Forelimb muscle (tissue), 1 donor: Measurements from ENCODE around the gene TMEM178B. TPM values are rescaled to one million over a fixed set of nuclear protein-coding genes. Genes with fewer than 3 reads are reported as not detected.

Experiments used
- DNase-seq: peaks from one replicate; pipeline ENCODE4 v3.0.0-alpha.2; 2013; ENCODE audit warnings: low read depth
- polyA plus RNA-seq: library from polyadenylated mRNA; unstranded; fragments of 120-200 nt; gene quantifications from one replicate; pipeline ENCODE4 v1.2.1, GENCODE V29; 2013; ENCODE audit not compliant: insufficient read length

The TMEM178B gene
- polyA plus RNA-seq, 1 donor: 0.43 TPM

- DNase-seq: no peak
Measured at GRCh38 chr7:141427134-141427533, 353.3 kb downstream of the TMEM178B start.

GRCh38 chr7:141430455-141431139, 356.7 kb downstream of the TMEM178B start:
- DNase-seq: no peak

GRCh38 chr7:141431140-141431479, 357.2 kb downstream of the TMEM178B start:
- no peak for DNase-seq

- no peak for DNase-seq
Measured at GRCh38 chr7:141431711-141432110, 357.8 kb downstream of the TMEM178B start.

GRCh38 chr7:141433698-141434097, 359.8 kb downstream of the TMEM178B start:
- no peak for DNase-seq

- no peak for DNase-seq
Measured at GRCh38 chr7:141436139-141436538, 362.3 kb downstream of the TMEM178B start.

GRCh38 chr7:141436575-141437075, 362.8 kb downstream of the TMEM178B start:
- no peak for DNase-seq

GRCh38 chr7:141439164-141439563, 365.3 kb downstream of the TMEM178B start:
- DNase-seq: no peak

GRCh38 chr7:141439776-141440175, 365.9 kb downstream of the TMEM178B start:
- no peak for DNase-seq

GRCh38 chr7:141441837-141442627, 368.2 kb downstream of the TMEM178B start:
- DNase-seq: no peak

- peak; percentile 29 for DNase-seq
Measured at GRCh38 chr7:141442781-141443180, 368.9 kb downstream of the TMEM178B start.

GRCh38 chr7:141444961-141445360, 371.1 kb downstream of the TMEM178B start:
- no peak for DNase-seq

- no peak for DNase-seq
Measured at GRCh38 chr7:141451232-141451631, 377.4 kb downstream of the TMEM178B start.

- DNase-seq: no peak
Measured at GRCh38 chr7:141452911-141453310, 379.0 kb downstream of the TMEM178B start.

- DNase-seq: no peak
Measured at GRCh38 chr7:141454338-141454737, 380.5 kb downstream of the TMEM178B start.

GRCh38 chr7:141455723-141456122, 381.9 kb downstream of the TMEM178B start:
- no peak for DNase-seq

GRCh38 chr7:141456298-141456697, 382.4 kb downstream of the TMEM178B start:
- no peak for DNase-seq

GRCh38 chr7:141456711-141457110, 382.8 kb downstream of the TMEM178B start:
- no peak for DNase-seq

- DNase-seq: no peak
Measured at GRCh38 chr7:141460781-141461715, 387.2 kb downstream of the TMEM178B start.

GRCh38 chr7:141461924-141462323, 388.1 kb downstream of the TMEM178B start:
- no peak for DNase-seq

- DNase-seq: no peak
Measured at GRCh38 chr7:141462958-141463357, 389.1 kb downstream of the TMEM178B start.

GRCh38 chr7:141463986-141464385, 390.1 kb downstream of the TMEM178B start:
- no peak for DNase-seq
